AG09309 (cell line): Measurements from ENCODE around the gene ARRB2.

Experiments
- DNase-seq: peaks from one replicate; pipeline ENCODE4 v3.0.0-alpha.2; 2010; ENCODE audit warnings: low read depth
- H3K4me3 ChIP-seq: 2 replicates; pipeline ENCODE4 v1.5.1; 2011; ENCODE audit warnings: mild to moderate bottlenecking, low read depth, low read length, moderate library complexity; ENCODE audit not compliant: control insufficient read depth
- CTCF ChIP-seq: IDR thresholded peaks from 2 replicates; pipeline ENCODE4 v1.5.1; 2011; ENCODE audit warnings: mild to moderate bottlenecking, low read depth, low read length, inconsistent platforms; ENCODE audit not compliant: insufficient read depth, control insufficient read depth; ENCODE audit errors: missing control alignments

The ARRB2 gene

GRCh38 chr17:4722678-4723240 lies 12.3 kb downstream of the ARRB2 start:
- DNase-seq = no peak
- H3K4me3 ChIP-seq = no peak overlapping the region
- TF ChIP-seq CTCF = no peak

GRCh38 chr17:4724650-4725049 lies 14.2 kb downstream of the ARRB2 start:
- DNase-seq = no peak
- no peak overlapping the region for H3K4me3 ChIP-seq
- no peak for TF ChIP-seq CTCF

GRCh38 chr17:4725646-4726310 lies 15.3 kb downstream of the ARRB2 start:
- no peak for TF ChIP-seq CTCF
- H3K4me3 ChIP-seq = no peak overlapping the region
- no peak for DNase-seq

- DNase-seq = no peak
- no peak for TF ChIP-seq CTCF
Observed at GRCh38 chr17:4728124-4728523, 17.7 kb downstream of the ARRB2 start.

GRCh38 chr17:4733073-4733531 lies 22.7 kb downstream of the ARRB2 start:
- no peak overlapping the region for H3K4me3 ChIP-seq
- no peak for DNase-seq
- TF ChIP-seq CTCF = no peak

More at GRCh38 chr17:4728124-4728523, 17.7 kb downstream of the ARRB2 start:
- no peak overlapping the region for H3K4me3 ChIP-seq

- DNase-seq = no peak
- no peak overlapping the region for H3K4me3 ChIP-seq
- TF ChIP-seq CTCF = no peak
Observed at GRCh38 chr17:4734857-4735475, 24.5 kb downstream of the ARRB2 start.
